Nephron (organoid): ENCODE data around the gene SLC4A8.
A peak's percentile ranks its signal among the peaks of the same experiment; 100 is the strongest.

Experiments used
- H3K27ac Mint-ChIP-seq, 3 experiments: 2 replicates each; pipeline ENCODE4 v1.8.0; 2020; ENCODE audit warnings: mixed read lengths in 3 of 3, mild to moderate bottlenecking in 2 of 3, moderate library complexity in 1 of 3
- H3K27me3 Mint-ChIP-seq: 2 replicates; pipeline ENCODE4 v1.8.0; 2021; ENCODE audit warnings: low read depth, mild to moderate bottlenecking, moderate library complexity, mixed read lengths
- H3K36me3 Mint-ChIP-seq: 2 replicates; pipeline ENCODE4 v1.8.0; 2020; ENCODE audit warnings: low read depth, mixed read lengths
- H3K4me1 Mint-ChIP-seq: 2 replicates; pipeline ENCODE4 v1.8.0; 2020; ENCODE audit warnings: mixed read lengths
- H3K4me3 Mint-ChIP-seq, 3 experiments: 2 replicates each; pipeline ENCODE4 v1.8.0; 2020; ENCODE audit warnings: mild to moderate bottlenecking in 3 of 3, mixed read lengths in 3 of 3, moderate library complexity in 2 of 3
- H3K9me3 Mint-ChIP-seq: 2 replicates; pipeline ENCODE4 v1.8.0; 2020; ENCODE audit warnings: mixed read lengths
- CTCF ChIP-seq, 3 experiments: fragments of 200-600 bp; sonication (generic); IDR thresholded peaks; one replicate each; pipeline ENCODE4 v1.5.0; 2021; ENCODE audit warnings: antibody characterized with exemption in 3 of 3; ENCODE audit not compliant: unreplicated experiment in 3 of 3

SLC4A8 gene

DNA sequence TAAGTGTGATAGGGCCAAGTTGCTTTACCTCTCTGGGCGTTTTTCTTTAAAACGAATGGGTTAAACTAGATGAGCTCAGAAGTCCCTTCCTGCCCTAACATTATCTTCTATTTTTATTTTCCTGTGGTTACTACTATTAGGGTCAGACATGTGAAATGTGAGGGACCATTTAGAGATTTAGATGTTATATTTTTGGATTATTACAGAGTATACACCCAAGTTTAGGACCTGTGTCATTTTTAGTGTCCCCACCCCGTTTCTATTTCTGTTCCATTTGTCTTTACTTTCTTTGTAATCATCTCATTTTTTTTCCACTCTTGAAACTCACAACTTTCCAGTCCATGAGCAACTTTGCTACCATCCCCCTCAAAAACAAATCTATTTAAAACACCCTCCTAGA, 56.3 kb downstream of the SLC4A8 start:
- no peak for TF ChIP-seq CTCF (IDR thresholded peaks at IDR 0.05; ENCODE audit: unreplicated experiment in 3 of 3)
- Mint-ChIP-seq H3K9me3 (no peaks in the 10 kb centered on the region), H3K27me3 (no peaks in the 10 kb centered on the region), H3K4me3 (no peak overlapping the region), H3K27ac (peak overlapping the region in 1 of 3 experiments; percentile 27), H3K36me3 (no peaks in the 10 kb centered on the region), H3K4me1 (peaks cover 8% of the 10 kb centered on the region)

DNA sequence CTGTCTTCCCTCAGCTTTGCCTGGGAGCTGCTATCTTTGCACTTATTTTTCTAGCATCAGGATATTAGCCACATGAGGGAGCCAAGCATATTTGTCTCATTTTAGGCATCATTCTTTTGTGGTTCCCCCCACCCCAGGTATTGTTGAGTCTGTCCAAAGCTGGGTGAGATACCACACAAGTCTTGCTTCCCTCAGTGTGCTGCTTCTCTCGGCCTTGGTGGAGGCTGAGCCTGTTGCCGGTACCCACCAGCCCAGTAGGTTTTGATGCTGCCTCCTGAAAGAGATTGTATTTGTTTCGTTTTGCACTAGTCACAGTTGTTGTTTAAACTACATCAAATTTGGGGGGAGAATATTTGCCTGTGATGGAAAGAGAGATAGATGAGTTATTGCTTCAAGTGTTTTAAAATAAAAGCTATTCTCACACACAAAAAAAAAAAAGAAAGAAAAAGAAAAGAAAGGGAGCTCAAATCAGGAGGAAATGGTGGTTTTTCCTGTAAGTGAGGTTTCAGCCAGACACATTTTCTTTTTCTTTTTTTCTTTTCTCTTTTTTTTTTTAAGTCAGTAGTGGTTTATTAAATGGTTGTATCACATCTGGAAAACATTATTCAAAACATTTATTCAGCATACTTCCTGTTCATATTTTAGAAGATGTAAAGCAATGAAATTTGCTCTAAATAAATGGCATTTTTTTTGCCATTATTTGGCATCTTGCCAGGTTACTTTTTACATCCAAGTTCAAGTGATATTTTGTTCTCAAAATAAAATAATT, 58.5 kb downstream of the SLC4A8 start:
- no peaks in the 10 kb centered on the region for H3K9me3 Mint-ChIP-seq
- no peaks in the 10 kb centered on the region for H3K36me3 Mint-ChIP-seq
- TF ChIP-seq CTCF (IDR thresholded peaks at IDR 0.05; ENCODE audit: unreplicated experiment in 3 of 3), result no peak
- peak overlapping the region; percentile 86 to 96 (median 90) for H3K27ac Mint-ChIP-seq
- H3K4me1 Mint-ChIP-seq, result peaks cover 8% of the 10 kb centered on the region
- peak overlapping the region in 1 of 3 experiments; percentile 1 for H3K4me3 Mint-ChIP-seq
- H3K27me3 Mint-ChIP-seq, result no peaks in the 10 kb centered on the region

DNA sequence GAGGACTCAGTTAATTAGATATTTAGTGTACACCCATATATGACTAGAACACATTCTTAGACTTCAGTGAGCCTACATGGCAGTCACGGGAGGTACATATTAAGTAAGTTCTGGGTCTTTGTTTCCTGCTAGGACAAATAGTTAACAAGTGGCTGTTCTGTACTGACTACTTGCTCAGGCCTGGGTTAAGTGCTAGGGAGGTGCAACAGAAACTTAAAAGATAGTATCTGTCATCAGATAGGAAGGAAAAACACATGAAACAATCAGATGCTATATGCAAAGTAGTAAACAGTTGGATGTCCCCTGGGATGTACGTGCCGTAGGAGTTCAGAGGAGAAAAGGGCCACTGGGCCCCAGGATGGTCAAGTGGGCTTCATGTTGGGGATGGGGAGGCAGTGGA, 59.5 kb downstream of the SLC4A8 start:
- no peak for TF ChIP-seq CTCF (IDR thresholded peaks at IDR 0.05; ENCODE audit: unreplicated experiment in 3 of 3)
- peak overlapping the region in 1 of 3 experiments; percentile 40 for H3K27ac Mint-ChIP-seq

GRCh38 chr12:51488281-51488680, 63.6 kb downstream of the SLC4A8 start:
- no peaks in the 10 kb centered on the region for H3K27me3 Mint-ChIP-seq
- no peaks in the 10 kb centered on the region for H3K9me3 Mint-ChIP-seq
- no peak overlapping the region for H3K4me3 Mint-ChIP-seq
- no peak for TF ChIP-seq CTCF (IDR thresholded peaks at IDR 0.05; ENCODE audit: unreplicated experiment in 3 of 3)
- peaks cover 22% of the 10 kb centered on the region for H3K4me1 Mint-ChIP-seq
- no peak overlapping the region for H3K27ac Mint-ChIP-seq
- no peaks in the 10 kb centered on the region for H3K36me3 Mint-ChIP-seq

More for the DNA sequence above, 59.5 kb downstream of the SLC4A8 start:
- Mint-ChIP-seq H3K4me3 (no peak overlapping the region), H3K36me3 (no peaks in the 10 kb centered on the region), H3K4me1 (peaks cover 8% of the 10 kb centered on the region), H3K27me3 (no peaks in the 10 kb centered on the region), H3K9me3 (no peaks in the 10 kb centered on the region)

DNA sequence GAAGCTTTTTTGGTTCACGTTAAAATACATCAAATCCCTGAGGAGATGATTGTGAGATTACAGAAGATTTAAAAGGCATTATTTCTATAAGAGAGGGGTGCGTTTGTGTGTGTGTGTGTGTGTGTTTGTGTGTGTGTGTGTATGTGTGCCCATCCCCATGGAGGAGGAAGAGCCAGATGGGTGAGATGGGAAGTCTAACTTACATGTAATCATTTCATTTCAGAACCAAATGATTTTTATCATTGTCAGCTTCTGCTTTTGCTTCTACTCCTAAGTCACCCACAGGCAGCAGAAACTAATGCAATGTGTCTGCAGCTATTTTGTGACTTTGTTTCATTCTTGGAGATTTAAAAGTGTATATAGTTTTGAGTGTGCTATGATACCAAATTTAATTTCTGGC, 68.7 kb downstream of the SLC4A8 start:
- TF ChIP-seq CTCF (IDR thresholded peaks at IDR 0.05; ENCODE audit: unreplicated experiment in 3 of 3), result no peak
- Mint-ChIP-seq H3K4me1 (peaks cover 30% of the 10 kb centered on the region), H3K36me3 (no peaks in the 10 kb centered on the region), H3K9me3 (no peaks in the 10 kb centered on the region), H3K27ac (peak overlapping the region in 1 of 3 experiments; percentile 91), H3K27me3 (no peaks in the 10 kb centered on the region), H3K4me3 (no peak overlapping the region)

GRCh38 chr12:51496895-51497294, 72.3 kb downstream of the SLC4A8 start:
- no peak overlapping the region for H3K27ac Mint-ChIP-seq
- no peaks in the 10 kb centered on the region for H3K36me3 Mint-ChIP-seq
- TF ChIP-seq CTCF (IDR thresholded peaks at IDR 0.05; ENCODE audit: unreplicated experiment in 3 of 3), result no peak
- no peak overlapping the region for H3K4me3 Mint-ChIP-seq
- no peaks in the 10 kb centered on the region for H3K9me3 Mint-ChIP-seq
- no peaks in the 10 kb centered on the region for H3K27me3 Mint-ChIP-seq
- peaks cover 16% of the 10 kb centered on the region for H3K4me1 Mint-ChIP-seq
